ENCODE data around the gene IDI2.

DNA sequence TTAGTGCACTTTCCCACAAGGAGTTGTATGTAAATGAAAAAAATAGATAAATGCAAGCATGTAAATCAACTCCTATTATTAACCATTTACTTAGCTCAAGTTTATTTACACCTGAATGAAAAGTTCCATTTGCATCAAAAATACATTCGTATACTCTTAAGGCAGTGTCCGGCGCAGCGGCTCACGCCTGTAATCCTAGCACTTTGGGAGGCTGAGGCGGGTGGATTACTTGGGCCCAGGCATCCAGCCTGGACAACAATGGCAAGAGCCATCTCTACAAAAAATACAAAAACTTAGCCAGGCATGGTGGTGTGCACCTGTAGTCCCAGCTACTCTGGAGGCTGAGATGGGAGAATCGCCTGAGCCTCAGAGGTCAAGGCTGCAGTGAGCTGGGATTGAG, 4.2 kb upstream of the IDI2 start:
- no peak for TF ChIP-seq EZH2phosphoT487 (IDR thresholded peaks at IDR 0.05; ENCODE audit: low read depth)
- TF ChIP-seq, protein P1, sequence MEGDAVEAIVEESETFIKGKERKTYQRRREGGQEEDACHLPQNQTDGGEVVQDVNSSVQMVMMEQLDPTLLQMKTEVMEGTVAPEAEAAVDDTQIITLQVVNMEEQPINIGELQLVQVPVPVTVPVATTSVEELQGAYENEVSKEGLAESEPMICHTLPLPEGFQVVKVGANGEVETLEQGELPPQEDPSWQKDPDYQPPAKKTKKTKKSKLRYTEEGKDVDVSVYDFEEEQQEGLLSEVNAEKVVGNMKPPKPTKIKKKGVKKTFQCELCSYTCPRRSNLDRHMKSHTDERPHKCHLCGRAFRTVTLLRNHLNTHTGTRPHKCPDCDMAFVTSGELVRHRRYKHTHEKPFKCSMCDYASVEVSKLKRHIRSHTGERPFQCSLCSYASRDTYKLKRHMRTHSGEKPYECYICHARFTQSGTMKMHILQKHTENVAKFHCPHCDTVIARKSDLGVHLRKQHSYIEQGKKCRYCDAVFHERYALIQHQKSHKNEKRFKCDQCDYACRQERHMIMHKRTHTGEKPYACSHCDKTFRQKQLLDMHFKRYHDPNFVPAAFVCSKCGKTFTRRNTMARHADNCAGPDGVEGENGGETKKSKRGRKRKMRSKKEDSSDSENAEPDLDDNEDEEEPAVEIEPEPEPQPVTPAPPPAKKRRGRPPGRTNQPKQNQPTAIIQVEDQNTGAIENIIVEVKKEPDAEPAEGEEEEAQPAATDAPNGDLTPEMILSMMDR (IDR thresholded peaks at IDR 0.05; ENCODE audit: low read depth, low read length), result no peak
